Naive thymus-derived CD4-positive, alpha-beta T cell (primary cell): ENCODE measurements around the gene ABCB11. TPM values are rescaled to one million over a fixed set of nuclear protein-coding genes. Genes with fewer than 3 reads are reported as not detected.

ENCODE experiments used
- ATAC-seq: fragments of 150-1000 bp; cut with Tn5 transposase; 2 replicates; pipeline ENCODE4 v1.10.0; 2021; ENCODE audit warnings: mild to moderate bottlenecking, moderate library complexity
- CTCF ChIA-PET: fragments of 350-600 bp; sonication (Branson Sonifier 250); formaldehyde crosslinking; loops from one replicate; lab custom pipeline; 2021; ENCODE audit warnings: antibody characterized with exemption; lab: Charles Lee
- POLR2A ChIA-PET: fragments of 350-600 bp; sonication (Branson Sonifier 250); formaldehyde crosslinking; loops from one replicate; lab custom pipeline; 2021; ENCODE audit warnings: antibody characterized with exemption, inconsistent platforms; lab: Charles Lee
- DNase-seq, 9 donors: peaks; one replicate each; pipeline versions ENCODE4 v3.0.0 to v3.0.0-alpha.2; 2020 to 2022; ENCODE audit warnings: mixed read lengths in 1 of 9
- H3K27ac ChIP-seq: one replicate; pipeline ENCODE4 v1.7.0; 2013; ENCODE audit warnings: mild to moderate bottlenecking, low read depth, low read length, moderate library complexity
- H3K27me3 ChIP-seq, 2 donors: one replicate each; pipeline ENCODE4 v1.7.0; 2013; ENCODE audit warnings: low read length in 2 of 2, mild to moderate bottlenecking in 2 of 2, moderate library complexity in 2 of 2; ENCODE audit not compliant: control insufficient read depth in 2 of 2, insufficient read depth in 2 of 2
- H3K36me3 ChIP-seq, 3 experiments: 1 replicate in 2 of 3; 2 replicates in 1 of 3; pipeline ENCODE4 v1.7.0; 2013; ENCODE audit warnings: low read length in 3 of 3, mild to moderate bottlenecking in 3 of 3, moderate library complexity in 1 of 3; ENCODE audit not compliant: insufficient read depth in 3 of 3, control insufficient read depth in 2 of 3
- H3K4me1 ChIP-seq, 2 donors: one replicate each; pipeline ENCODE4 v1.7.0; 2013; ENCODE audit warnings: low read length in 2 of 2, mild to moderate bottlenecking in 2 of 2, moderate library complexity in 1 of 2; ENCODE audit not compliant: control insufficient read depth in 2 of 2, insufficient read depth in 2 of 2
- H3K4me3 ChIP-seq: 2 replicates; pipeline ENCODE4 v1.7.0; 2013; ENCODE audit warnings: mild to moderate bottlenecking, low read length
- H3K9me3 ChIP-seq, 3 experiments: 1 replicate in 2 of 3; 2 replicates in 1 of 3; pipeline ENCODE4 v1.7.0; 2013; ENCODE audit warnings: low read length in 3 of 3; ENCODE audit not compliant: control insufficient read depth in 2 of 3
- H3K27ac Mint-ChIP-seq, 9 donors: one replicate each; pipeline ENCODE4 v1.8.0; 2020 to 2022; ENCODE audit warnings: mixed read lengths in 9 of 9, mild to moderate bottlenecking in 8 of 9, moderate library complexity in 5 of 9, inconsistent platforms in 2 of 9
- H3K27me3 Mint-ChIP-seq, 5 donors: one replicate each; pipeline ENCODE4 v1.8.0; 2021 to 2022; ENCODE audit warnings: mixed read lengths in 5 of 5, mild to moderate bottlenecking in 1 of 5
- H3K36me3 Mint-ChIP-seq, 5 donors: one replicate each; pipeline ENCODE4 v1.8.0; 2020 to 2022; ENCODE audit warnings: mixed read lengths in 5 of 5, mild to moderate bottlenecking in 3 of 5, inconsistent platforms in 1 of 5
- H3K4me1 Mint-ChIP-seq, 7 donors: one replicate each; pipeline ENCODE4 v1.8.0; 2020 to 2022; ENCODE audit warnings: mixed read lengths in 7 of 7, mild to moderate bottlenecking in 3 of 7, inconsistent platforms in 1 of 7
- H3K4me3 Mint-ChIP-seq, 10 donors: one replicate each; pipeline ENCODE4 v1.8.0; 2020 to 2022; ENCODE audit warnings: mild to moderate bottlenecking in 10 of 10, mixed read lengths in 10 of 10, moderate library complexity in 6 of 10, inconsistent platforms in 2 of 10
- H3K9me3 Mint-ChIP-seq, 11 donors: one replicate each; pipeline ENCODE4 v1.8.0; 2020 to 2022; ENCODE audit warnings: mixed read lengths in 11 of 11, mild to moderate bottlenecking in 4 of 11, inconsistent platforms in 1 of 11, moderate library complexity in 1 of 11
- intact Hi-C, 2 donors: fragments of 100-400 bp; cut with micrococcal nuclease; formaldehyde crosslinking; loops; one replicate each; pipeline ENCODE4 v1.15.1; 2023
- polyA plus RNA-seq, 2 donors: library from polyadenylated mRNA; unstranded; fragments of 300-500 nt; fragmentation: Illumina TruSeq; gene quantifications; one replicate each; pipeline ENCODE4 v1.2.3, GENCODE V29; 2021
- total RNA-seq, 6 experiments: library from RNA in 5 of 6; stranded (reverse) in 5 of 6; gene quantifications; 1 replicate in 5 of 6; 2 replicates in 1 of 6; pipeline ENCODE4 v1.2.3 and lab custom pipeline; 2021 to 2026

The ABCB11 gene
- total and polyA plus RNA-seq, 7 experiments from 2014 or later: not detected

GRCh38 chr2:168912901-168913369 is 118.2 kb downstream of the ABCB11 start:
- ChIA-PET CTCF (interaction anchor here (0.6 kb wide), 1 partner anchor 578 kb away, joined by 3 read pairs; no protein-coding TSS in a partner anchor), POLR2A (no interaction called here)
- Histone ChIP-seq H3K27me3 (peaks cover 0 to 4% of the 10 kb centered on the region in 2 donors), H3K4me3 (no peak overlapping the region), H3K4me1 (no peaks in the 10 kb centered on the region), H3K9me3 (peaks cover 0 to 4% (median 0%) of the 10 kb centered on the region in 3 experiments), H3K27ac (no peak overlapping the region), H3K36me3 (no peaks in the 10 kb centered on the region)
- Mint-ChIP-seq H3K9me3 (peaks cover 0 to 15% (median 0%) of the 10 kb centered on the region in 11 donors), H3K27ac (no peak overlapping the region), H3K4me3 (peak overlapping the region in 9 of 10 donors; percentile 18 to 73 (median 32)), H3K4me1 (peaks cover 0 to 15% (median 7%) of the 10 kb centered on the region in 7 donors), H3K36me3 (peaks cover 0 to 11% (median 0%) of the 10 kb centered on the region in 5 donors), H3K27me3 (peaks cover 29 to 46% (median 32%) of the 10 kb centered on the region in 5 donors)
- ATAC-seq: peak; percentile 47
- intact Hi-C loops: loop anchor here in 1 of 2 donors (10.0 kb wide), 1 partner anchor 208 kb away; no protein-coding TSS in a partner anchor
- DNase-seq: no peak

GRCh38 chr2:168912466-168912865 is 118.7 kb downstream of the ABCB11 start:
- ChIA-PET CTCF (no interaction called here), POLR2A (no interaction called here)
- H3K27ac Mint-ChIP-seq: no peak overlapping the region
- Histone ChIP-seq H3K27ac (no peak overlapping the region), H3K4me3 (no peak overlapping the region), H3K4me1 (no peaks in the 10 kb centered on the region), H3K27me3 (peaks cover 0 to 4% of the 10 kb centered on the region in 2 donors), H3K9me3 (peaks cover 0 to 4% (median 0%) of the 10 kb centered on the region in 3 experiments), H3K36me3 (no peaks in the 10 kb centered on the region)
- peak overlapping the region in 7 of 10 donors; percentile 18 to 73 (median 32) for H3K4me3 Mint-ChIP-seq
- H3K9me3 Mint-ChIP-seq: peaks cover 0 to 15% (median 0%) of the 10 kb centered on the region in 11 donors
- intact Hi-C loops: loop anchor here in 1 of 2 donors (10.0 kb wide), 1 partner anchor 208 kb away; no protein-coding TSS in a partner anchor
- DNase-seq: no peak
- H3K36me3 Mint-ChIP-seq: peaks cover 0 to 11% (median 0%) of the 10 kb centered on the region in 5 donors
- H3K27me3 Mint-ChIP-seq: peaks cover 29 to 48% (median 36%) of the 10 kb centered on the region in 5 donors
- ATAC-seq: peak; percentile 50
- peaks cover 0 to 15% (median 7%) of the 10 kb centered on the region in 7 donors for H3K4me1 Mint-ChIP-seq

- peaks cover 32 to 59% (median 39%) of the 10 kb centered on the region in 5 donors for H3K27me3 Mint-ChIP-seq
- H3K9me3 Mint-ChIP-seq: peaks cover 0 to 5% (median 0%) of the 10 kb centered on the region in 11 donors
- H3K4me3 Mint-ChIP-seq: no peak overlapping the region
- Histone ChIP-seq H3K4me1 (no peaks in the 10 kb centered on the region), H3K36me3 (no peaks in the 10 kb centered on the region), H3K27me3 (peaks cover 0 to 4% of the 10 kb centered on the region in 2 donors), H3K9me3 (no peaks in the 10 kb centered on the region), H3K4me3 (no peak overlapping the region), H3K27ac (no peak overlapping the region)
- H3K36me3 Mint-ChIP-seq: peaks cover 0 to 7% (median 0%) of the 10 kb centered on the region in 5 donors
- no peak overlapping the region for H3K27ac Mint-ChIP-seq
- ATAC-seq (no peak), DNase-seq (no peak)
- ChIA-PET POLR2A (no interaction called here), CTCF (interaction anchor here (1.1 kb wide), 1 partner anchor 224 kb away, joined by 4 read pairs; no protein-coding TSS in a partner anchor)
- H3K4me1 Mint-ChIP-seq: peaks cover 0 to 9% (median 7%) of the 10 kb centered on the region in 7 donors
- intact Hi-C loops: loop anchor here in 1 of 2 donors (10.0 kb wide), 1 partner anchor 206 kb away; no protein-coding TSS in a partner anchor
Measured at GRCh38 chr2:168910330-168910729, 120.8 kb downstream of the ABCB11 start.

GRCh38 chr2:168907940-168908662 is 123.0 kb downstream of the ABCB11 start:
- ATAC-seq: no peak
- H3K9me3 Mint-ChIP-seq: no peaks in the 10 kb centered on the region
- H3K4me3 Mint-ChIP-seq: no peak overlapping the region
- Histone ChIP-seq H3K4me3 (no peak overlapping the region), H3K27me3 (peaks cover 0 to 4% of the 10 kb centered on the region in 2 donors), H3K4me1 (no peaks in the 10 kb centered on the region), H3K27ac (no peak overlapping the region), H3K36me3 (no peaks in the 10 kb centered on the region), H3K9me3 (no peaks in the 10 kb centered on the region)
- ChIA-PET POLR2A (no interaction called here), CTCF (no interaction called here)
- H3K27ac Mint-ChIP-seq: no peak overlapping the region
- H3K36me3 Mint-ChIP-seq: peaks cover 0 to 3% (median 0%) of the 10 kb centered on the region in 5 donors
- peaks cover 23 to 65% (median 36%) of the 10 kb centered on the region in 5 donors for H3K27me3 Mint-ChIP-seq
- intact Hi-C loops: no loop called here
- no peak for DNase-seq
- H3K4me1 Mint-ChIP-seq: peaks cover 0 to 7% (median 6%) of the 10 kb centered on the region in 7 donors

GRCh38 chr2:168904358-168904757 is 126.8 kb downstream of the ABCB11 start:
- no peaks in the 10 kb centered on the region for H3K9me3 ChIP-seq
- no peak overlapping the region for H3K4me3 Mint-ChIP-seq
- ChIA-PET POLR2A (no interaction called here), CTCF (no interaction called here)
- H3K27me3 Mint-ChIP-seq: peaks cover 6 to 55% (median 22%) of the 10 kb centered on the region in 5 donors
- no peak overlapping the region for H3K4me3 ChIP-seq
- no peaks in the 10 kb centered on the region for H3K9me3 Mint-ChIP-seq
- H3K36me3 ChIP-seq: no peaks in the 10 kb centered on the region
- no peak overlapping the region for H3K27ac ChIP-seq
- no peaks in the 10 kb centered on the region for H3K27me3 ChIP-seq
- no peak for ATAC-seq
- H3K4me1 ChIP-seq: no peaks in the 10 kb centered on the region
- intact Hi-C loops: no loop called here
- peaks cover 0 to 3% (median 0%) of the 10 kb centered on the region in 5 donors for H3K36me3 Mint-ChIP-seq
- no peak for DNase-seq
- H3K27ac Mint-ChIP-seq: no peak overlapping the region
- H3K4me1 Mint-ChIP-seq: peaks cover 0 to 1% (median 0%) of the 10 kb centered on the region in 7 donors

GRCh38 chr2:168903888-168904287 is 127.2 kb downstream of the ABCB11 start:
- no peaks in the 10 kb centered on the region for H3K27me3 ChIP-seq
- H3K36me3 ChIP-seq: no peaks in the 10 kb centered on the region
- no peak overlapping the region for H3K27ac ChIP-seq
- DNase-seq (no peak), ATAC-seq (no peak)
- H3K9me3 ChIP-seq: no peaks in the 10 kb centered on the region
- no peak overlapping the region for H3K4me3 ChIP-seq
- peaks cover 0 to 1% (median 0%) of the 10 kb centered on the region in 7 donors for H3K4me1 Mint-ChIP-seq
- H3K27ac Mint-ChIP-seq: no peak overlapping the region
- H3K4me1 ChIP-seq: no peaks in the 10 kb centered on the region
- H3K9me3 Mint-ChIP-seq: no peaks in the 10 kb centered on the region
- intact Hi-C loops: no loop called here
- H3K27me3 Mint-ChIP-seq: peaks cover 6 to 56% (median 22%) of the 10 kb centered on the region in 5 donors
- H3K4me3 Mint-ChIP-seq: no peak overlapping the region
- ChIA-PET POLR2A (no interaction called here), CTCF (no interaction called here)
- peaks cover 0 to 3% (median 0%) of the 10 kb centered on the region in 5 donors for H3K36me3 Mint-ChIP-seq
